ENCODE results near the gene SMIM38.
"Not testable (repeated sequence)": the region's sequence is repeated elsewhere in the genome, so short reads cannot be mapped to it uniquely, and the experiment has no call there.

Gene SMIM38

GRCh38 chr11:69141742-69142141, 14.0 kb upstream of the SMIM38 start:
- no peak for DNase-seq

- peak; percentile 14 for DNase-seq
Observed at GRCh38 chr11:69142895-69143294, 12.8 kb upstream of the SMIM38 start.

GRCh38 chr11:69144316-69145049, 11.3 kb upstream of the SMIM38 start:
- DNase-seq = no peak

GRCh38 chr11:69145050-69145380, 10.7 kb upstream of the SMIM38 start:
- DNase-seq = no peak

GRCh38 chr11:69148377-69148762, 7.4 kb upstream of the SMIM38 start:
- DNase-seq = no peak

- DNase-seq = no peak
Observed at GRCh38 chr11:69148806-69149205, 6.9 kb upstream of the SMIM38 start.

- not testable (repeated sequence) for DNase-seq
Observed at GRCh38 chr11:69149338-69150045, 6.2 kb upstream of the SMIM38 start.

- DNase-seq = no peak
Observed at GRCh38 chr11:69150175-69150574, 5.6 kb upstream of the SMIM38 start.

- DNase-seq = no peak
Observed at GRCh38 chr11:69151836-69152235, 3.9 kb upstream of the SMIM38 start.

GRCh38 chr11:69152733-69153421, 2.9 kb upstream of the SMIM38 start:
- no peak for DNase-seq

GRCh38 chr11:69153661-69154060, 2.1 kb upstream of the SMIM38 start:
- DNase-seq = no peak

- no peak for DNase-seq
Observed at GRCh38 chr11:69154211-69154913, 1.4 kb upstream of the SMIM38 start.

- DNase-seq = no peak
Observed at GRCh38 chr11:69154938-69155301, 815 bp upstream of the SMIM38 start.

GRCh38 chr11:69156235-69156639, 502 bp downstream of the SMIM38 start:
- DNase-seq = no peak

- DNase-seq = peak; percentile 27
Observed at GRCh38 chr11:69156673-69157155, 979 bp downstream of the SMIM38 start.

- DNase-seq = no peak
Observed at GRCh38 chr11:69157156-69157821, 1.6 kb downstream of the SMIM38 start.

GRCh38 chr11:69157822-69158231, 2.1 kb downstream of the SMIM38 start:
- no peak for DNase-seq

GRCh38 chr11:69158301-69159149, 2.8 kb downstream of the SMIM38 start:
- DNase-seq = no peak

GRCh38 chr11:69159150-69159852, 3.6 kb downstream of the SMIM38 start:
- DNase-seq = no peak

- peak; percentile 71 for DNase-seq
Observed at GRCh38 chr11:69160296-69161116, 4.8 kb downstream of the SMIM38 start.

Data from hematopoietic multipotent progenitor cell treated with erythropoietin and hydrocortisone succinate and interleukin-3 and kit ligand, for 8 days (in vitro differentiated cells).